ENCODE results near the gene LRWD1.

DNA sequence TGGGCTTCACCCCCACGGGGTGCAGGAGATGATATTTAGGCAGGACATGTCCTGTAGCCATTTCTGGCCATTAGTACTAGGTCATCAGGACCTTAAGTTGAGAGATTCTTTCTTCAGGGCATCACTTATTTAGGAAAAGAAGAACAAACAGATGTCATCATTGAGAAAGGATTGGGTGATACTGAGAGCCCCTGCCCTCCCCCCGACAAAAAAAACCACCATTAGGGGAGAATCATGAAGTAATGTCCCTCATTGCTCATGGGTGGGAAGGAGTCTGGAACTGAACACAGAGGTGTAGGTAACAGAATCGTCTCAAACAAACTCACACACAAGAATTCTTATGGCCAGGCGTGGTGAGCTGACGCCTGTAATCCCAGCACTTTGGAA is 37.8 kb upstream of the LRWD1 start:
- TF ChIP-seq, protein P1, sequence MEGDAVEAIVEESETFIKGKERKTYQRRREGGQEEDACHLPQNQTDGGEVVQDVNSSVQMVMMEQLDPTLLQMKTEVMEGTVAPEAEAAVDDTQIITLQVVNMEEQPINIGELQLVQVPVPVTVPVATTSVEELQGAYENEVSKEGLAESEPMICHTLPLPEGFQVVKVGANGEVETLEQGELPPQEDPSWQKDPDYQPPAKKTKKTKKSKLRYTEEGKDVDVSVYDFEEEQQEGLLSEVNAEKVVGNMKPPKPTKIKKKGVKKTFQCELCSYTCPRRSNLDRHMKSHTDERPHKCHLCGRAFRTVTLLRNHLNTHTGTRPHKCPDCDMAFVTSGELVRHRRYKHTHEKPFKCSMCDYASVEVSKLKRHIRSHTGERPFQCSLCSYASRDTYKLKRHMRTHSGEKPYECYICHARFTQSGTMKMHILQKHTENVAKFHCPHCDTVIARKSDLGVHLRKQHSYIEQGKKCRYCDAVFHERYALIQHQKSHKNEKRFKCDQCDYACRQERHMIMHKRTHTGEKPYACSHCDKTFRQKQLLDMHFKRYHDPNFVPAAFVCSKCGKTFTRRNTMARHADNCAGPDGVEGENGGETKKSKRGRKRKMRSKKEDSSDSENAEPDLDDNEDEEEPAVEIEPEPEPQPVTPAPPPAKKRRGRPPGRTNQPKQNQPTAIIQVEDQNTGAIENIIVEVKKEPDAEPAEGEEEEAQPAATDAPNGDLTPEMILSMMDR (IDR thresholded peaks at IDR 0.05; ENCODE audit: poor library complexity), result no peak
- no peak for TF ChIP-seq EZH2phosphoT487 (IDR thresholded peaks at IDR 0.05; ENCODE audit: low read depth, severe bottlenecking, unreplicated experiment)
- no peak for TF ChIP-seq EZH2 (IDR thresholded peaks at IDR 0.05; ENCODE audit: borderline replicate concordance)
